Right ventricle myocardium superior (tissue), 1 donor: ENCODE data around the gene CELA2A. TPM values are rescaled to one million over a fixed set of nuclear protein-coding genes. Genes with fewer than 3 reads are reported as not detected.
A peak's percentile ranks its signal among the peaks of the same experiment; 100 is the strongest.
"Not testable (repeated sequence)": the region's sequence is repeated elsewhere in the genome, so short reads cannot be mapped to it uniquely, and the experiment has no call there.

ENCODE experiments used
- ATAC-seq: fragments of 200-7000 bp; cut with Tn5 transposase; one replicate; pipeline ENCODE4 v1.9.1; 2020; ENCODE audit warnings: mild to moderate bottlenecking; ENCODE audit not compliant: poor library complexity
- DNase-seq: peaks from one replicate; pipeline ENCODE4 v3.0.0-alpha.2; 2020
- intact Hi-C: fragments of 100-400 bp; cut with DNase I; formaldehyde crosslinking; loops from one replicate; pipeline ENCODE4 v1.11.2; 2022
- total RNA-seq: library from RNA; stranded (reverse); fragmentation: NEBNext Ultra II Directional; extraction: Animal tissue kit (Norgen Biotek cat#: 25700); gene quantifications from one replicate; pipeline ENCODE4 v1.2.1, GENCODE V29; 2021
- donor health status: DM: no; HTN: yes; CAD: no; lungs with severe emphysema.

The CELA2A gene
- total RNA-seq, 1 donor from 2014 or later = not detected

DNA sequence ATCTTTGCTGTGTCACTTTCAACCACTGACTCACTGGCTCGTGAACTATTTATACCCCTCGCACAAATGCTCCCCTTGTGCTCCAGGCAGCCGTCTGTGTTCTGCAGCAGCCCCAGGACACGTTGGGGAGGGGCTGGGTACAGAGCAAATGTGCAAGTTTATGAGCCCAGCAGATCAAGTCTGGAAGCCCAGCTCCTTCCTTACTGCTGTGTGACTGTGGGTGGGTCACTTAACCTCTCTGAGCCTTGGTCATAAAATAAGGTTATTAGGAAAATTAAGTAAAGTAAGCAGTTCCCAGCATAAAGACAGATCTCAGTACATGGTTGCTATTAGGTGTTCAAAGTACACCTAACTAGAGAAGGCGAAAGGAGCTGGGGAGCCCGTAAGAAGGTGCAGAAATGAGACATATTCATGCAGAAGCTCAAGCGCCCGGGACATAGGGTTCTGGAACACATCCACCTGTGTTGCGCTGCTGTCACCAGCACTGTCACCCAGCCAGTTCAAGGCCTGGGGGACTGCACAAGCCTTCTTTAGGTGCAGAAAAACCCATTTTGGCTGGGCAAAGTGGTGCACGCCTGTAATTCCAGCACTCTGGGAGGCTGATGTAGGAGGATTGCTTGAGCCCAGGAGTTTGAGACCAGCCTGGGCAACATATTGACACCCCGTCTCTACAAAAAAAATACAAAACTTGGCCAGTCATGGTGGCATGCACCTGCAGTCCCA lies 33.0 kb upstream of the CELA2A start:
- DNase-seq = no peak
- intact Hi-C loops = no loop called here
- ATAC-seq = no peak

DNA sequence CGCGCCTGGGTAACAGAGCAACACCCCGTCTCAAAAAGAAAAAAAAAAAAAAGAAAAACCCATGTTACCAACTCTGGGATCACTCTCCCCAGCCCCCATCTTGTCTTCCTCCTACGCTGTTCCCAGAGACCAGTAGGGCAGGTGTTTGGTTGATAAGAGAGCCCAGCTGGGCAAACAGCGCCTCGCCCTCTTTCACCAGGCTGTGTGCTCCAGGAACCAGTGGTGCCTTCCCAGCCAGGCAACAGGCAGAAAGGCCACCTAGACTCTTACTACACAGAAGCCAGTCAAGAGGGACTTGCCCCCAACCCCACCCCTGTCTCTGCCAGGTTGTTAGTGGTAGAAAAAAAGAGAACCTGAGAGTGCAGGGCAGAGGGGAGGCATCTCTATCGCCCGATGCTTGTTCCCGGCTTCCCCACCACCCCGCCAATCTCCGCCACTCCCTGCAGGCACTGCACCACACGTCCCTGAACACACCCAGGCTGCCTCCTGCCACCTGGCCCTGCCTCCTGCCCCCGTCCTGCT lies 32.3 kb upstream of the CELA2A start:
- DNase-seq = no peak
- ATAC-seq = no peak
- intact Hi-C loops = no loop called here

DNA sequence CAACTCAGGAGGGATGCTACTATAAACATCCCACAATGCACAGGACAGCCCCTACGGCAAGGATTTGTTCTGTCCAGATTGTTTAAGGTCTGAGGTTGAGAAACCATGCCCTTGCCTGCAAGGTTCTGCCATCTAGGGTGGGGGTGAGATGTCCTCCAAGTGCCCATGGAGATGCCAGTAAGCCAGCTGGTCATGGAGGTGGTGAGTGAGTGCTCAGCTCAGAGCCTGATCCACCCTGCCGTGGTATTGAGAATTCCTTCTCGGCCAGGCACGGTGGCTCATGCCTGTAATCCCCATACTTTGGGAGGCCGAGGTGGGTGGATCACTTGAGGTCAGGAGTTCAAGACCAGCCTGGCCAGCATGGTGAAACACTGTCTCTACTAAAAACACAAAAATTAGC lies 31.6 kb upstream of the CELA2A start:
- no peak for DNase-seq
- ATAC-seq = no peak
- intact Hi-C loops = no loop called here

DNA sequence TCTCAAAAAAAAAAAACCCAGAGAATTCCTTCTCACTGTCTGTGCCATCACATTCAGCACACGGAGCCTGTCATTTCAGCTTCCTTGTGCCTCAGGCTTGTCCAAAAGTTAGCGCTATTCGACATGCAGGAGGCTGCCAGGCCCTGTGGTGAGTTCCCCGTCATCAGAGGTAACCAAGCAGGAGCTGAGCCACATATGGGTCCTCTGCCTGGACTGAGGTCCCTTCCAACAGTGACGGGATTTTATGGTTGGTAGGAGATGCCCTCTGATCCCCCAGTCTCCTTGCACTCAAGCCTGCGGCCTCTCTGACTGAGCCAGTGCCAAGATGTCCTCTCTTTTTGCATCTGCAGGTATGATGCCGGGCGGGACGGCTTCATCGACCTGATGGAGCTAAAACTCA lies 31.0 kb upstream of the CELA2A start:
- ATAC-seq (no peak), DNase-seq (no peak)
- intact Hi-C loops = no loop called here

DNA sequence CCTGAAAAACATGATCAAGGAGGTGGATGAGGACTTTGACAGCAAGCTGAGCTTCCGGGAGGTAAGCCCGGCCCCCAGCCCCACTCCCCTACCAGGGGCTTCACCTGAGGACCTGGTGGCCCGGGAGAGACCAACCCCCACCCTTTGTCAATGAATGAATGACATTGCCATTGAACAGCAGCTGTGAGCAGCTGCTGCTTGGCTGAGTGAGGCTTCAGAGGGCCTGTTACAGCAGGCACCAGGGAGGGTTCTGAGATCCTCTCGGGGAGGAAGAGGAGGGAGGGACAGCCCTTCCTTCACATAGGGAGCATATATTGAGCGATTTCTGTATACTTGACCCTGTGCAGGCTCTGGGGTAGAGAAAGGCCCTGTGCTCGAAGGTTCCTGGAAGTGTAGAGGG lies 30.6 kb upstream of the CELA2A start:
- intact Hi-C loops = no loop called here
- DNase-seq (no peak), ATAC-seq (no peak)

DNA sequence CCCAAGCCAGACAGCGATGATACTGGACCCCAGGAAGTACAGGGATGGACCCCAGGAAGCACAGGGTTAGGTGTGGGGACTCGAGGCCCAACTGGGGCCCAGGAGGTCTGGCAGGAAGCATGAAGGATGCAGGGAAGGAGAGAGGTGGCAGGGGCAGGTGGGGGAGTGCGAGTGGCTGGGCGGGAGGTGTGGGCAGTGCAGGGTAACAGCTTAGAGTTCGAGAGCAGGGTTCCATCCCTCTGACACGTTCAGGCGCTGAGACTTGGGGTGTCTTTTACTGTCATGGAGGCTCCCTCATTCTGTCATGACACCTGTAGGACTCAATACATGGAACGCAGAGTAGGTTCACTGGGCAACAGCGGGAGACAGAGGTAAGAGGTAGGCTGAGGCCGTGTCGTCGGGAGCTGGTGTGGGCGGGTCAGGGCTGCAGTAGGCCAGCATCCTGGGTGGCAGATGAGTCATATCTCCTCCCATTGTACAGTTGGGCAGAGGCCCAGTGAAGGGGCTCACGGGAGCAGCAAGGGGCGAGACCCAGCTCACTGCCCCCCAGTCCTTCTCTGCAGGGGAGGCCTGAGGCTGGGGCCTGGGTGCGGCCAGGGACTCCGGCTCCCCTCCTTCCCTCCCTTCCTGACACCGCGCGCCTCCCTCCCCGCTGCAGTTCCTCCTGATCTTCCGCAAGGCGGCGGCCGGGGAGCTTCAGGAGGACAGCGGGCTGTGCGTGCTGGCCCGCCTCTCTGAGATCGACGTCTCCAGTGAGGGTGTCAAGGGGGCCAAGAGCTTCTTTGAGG lies 29.8 kb upstream of the CELA2A start:
- intact Hi-C loops = no loop called here
- peak; percentile 42 for ATAC-seq
- DNase-seq = no peak

DNA sequence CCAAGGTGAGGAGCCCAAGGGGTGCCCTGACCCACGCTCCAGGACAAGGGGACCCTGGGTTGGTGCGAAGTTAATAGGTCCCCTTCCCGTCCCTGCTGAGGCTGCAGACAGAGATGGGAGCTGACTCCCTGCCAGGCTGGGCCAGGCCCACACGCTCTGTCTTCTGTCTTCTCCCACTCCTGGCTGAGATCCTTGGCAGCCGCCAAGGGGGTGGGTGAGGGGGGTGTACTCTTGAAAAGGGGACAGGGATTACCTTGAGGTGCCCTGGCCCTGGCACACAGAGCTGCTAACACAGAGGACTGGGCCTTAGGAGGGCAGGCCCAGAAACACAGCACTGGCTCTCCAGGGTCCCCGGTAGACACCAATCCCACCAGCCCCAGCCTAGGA lies 29.3 kb upstream of the CELA2A start:
- intact Hi-C loops = no loop called here
- DNase-seq (no peak), ATAC-seq (peak; percentile 16)

DNA sequence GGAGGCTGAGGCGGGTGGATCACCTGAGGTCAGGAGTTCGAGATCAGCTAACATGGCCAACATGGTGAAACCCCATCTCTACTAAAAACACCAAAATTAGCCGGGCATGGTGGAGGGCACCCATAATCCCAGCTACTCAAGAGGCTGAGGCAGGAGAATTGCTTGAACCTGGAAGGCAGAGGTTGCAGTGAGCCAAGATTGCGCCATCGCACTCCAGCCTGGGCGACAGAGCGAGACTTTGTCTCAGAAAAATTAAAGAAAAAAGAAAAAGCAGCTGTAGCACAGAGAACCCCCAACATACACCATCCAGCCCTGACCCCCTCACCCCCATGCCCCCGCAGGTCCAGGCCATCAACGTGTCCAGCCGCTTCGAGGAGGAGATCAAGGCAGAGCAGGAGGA lies 28.3 kb upstream of the CELA2A start:
- intact Hi-C loops, ATAC-seq, DNase-seq: not testable (repeated sequence)

DNA sequence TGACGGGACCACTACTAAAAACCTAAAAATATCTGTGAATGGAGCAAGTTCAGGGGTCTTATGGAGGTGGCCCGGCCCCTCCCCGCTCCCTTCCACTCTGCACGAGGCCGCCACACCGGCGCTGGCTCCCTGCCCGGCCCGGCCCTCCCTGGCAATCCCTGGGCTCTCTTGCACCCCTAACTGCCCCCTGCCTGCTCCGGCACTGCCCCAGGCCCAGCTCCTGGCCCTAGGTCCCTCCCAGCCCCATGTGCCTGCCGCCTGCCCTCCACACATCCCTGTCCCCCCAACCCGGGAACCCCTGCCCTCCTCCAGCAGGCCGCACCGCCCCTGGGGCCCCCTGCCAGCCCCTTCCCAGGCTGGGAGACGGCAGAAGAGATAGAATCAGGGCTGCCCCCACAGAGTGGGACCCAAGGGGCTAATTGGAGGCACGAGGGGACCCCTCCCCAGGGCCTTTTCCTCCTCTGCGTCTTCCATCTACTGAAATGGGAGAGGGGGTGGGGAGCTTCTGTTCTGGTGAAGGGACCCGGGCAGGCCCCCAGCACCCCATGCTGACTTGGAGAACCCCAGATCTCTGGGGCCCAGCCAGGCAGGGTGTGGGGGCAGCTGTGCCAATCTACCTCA lies 27.6 kb upstream of the CELA2A start:
- no peak for ATAC-seq
- intact Hi-C loops = no loop called here
- no peak for DNase-seq

DNA sequence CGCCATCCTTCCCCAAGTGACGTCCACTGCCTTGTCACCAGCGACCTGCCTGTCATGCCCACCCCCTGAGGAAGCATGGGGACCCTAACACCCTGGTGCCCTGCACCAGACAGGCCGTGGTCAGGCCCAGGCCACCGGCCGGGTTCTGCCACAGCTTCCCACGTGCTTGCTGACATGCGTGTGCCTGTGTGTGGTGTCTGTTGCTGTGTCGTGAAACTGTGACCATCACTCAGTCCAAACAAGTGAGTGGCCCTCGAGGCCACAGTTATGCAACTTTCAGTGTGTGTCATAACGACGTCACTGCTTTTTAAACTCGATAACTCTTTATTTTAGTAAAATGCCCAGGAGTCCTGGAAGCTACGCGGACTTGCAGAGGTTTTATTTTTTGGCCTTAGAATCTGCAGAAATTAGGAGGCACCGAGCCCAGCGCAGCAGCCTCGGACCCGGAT lies 26.8 kb upstream of the CELA2A start:
- DNase-seq (no peak), ATAC-seq (no peak)
- intact Hi-C loops = loop anchor here (2.0 kb wide), 1 partner anchor 105 kb away; no protein-coding TSS in a partner anchor

DNA sequence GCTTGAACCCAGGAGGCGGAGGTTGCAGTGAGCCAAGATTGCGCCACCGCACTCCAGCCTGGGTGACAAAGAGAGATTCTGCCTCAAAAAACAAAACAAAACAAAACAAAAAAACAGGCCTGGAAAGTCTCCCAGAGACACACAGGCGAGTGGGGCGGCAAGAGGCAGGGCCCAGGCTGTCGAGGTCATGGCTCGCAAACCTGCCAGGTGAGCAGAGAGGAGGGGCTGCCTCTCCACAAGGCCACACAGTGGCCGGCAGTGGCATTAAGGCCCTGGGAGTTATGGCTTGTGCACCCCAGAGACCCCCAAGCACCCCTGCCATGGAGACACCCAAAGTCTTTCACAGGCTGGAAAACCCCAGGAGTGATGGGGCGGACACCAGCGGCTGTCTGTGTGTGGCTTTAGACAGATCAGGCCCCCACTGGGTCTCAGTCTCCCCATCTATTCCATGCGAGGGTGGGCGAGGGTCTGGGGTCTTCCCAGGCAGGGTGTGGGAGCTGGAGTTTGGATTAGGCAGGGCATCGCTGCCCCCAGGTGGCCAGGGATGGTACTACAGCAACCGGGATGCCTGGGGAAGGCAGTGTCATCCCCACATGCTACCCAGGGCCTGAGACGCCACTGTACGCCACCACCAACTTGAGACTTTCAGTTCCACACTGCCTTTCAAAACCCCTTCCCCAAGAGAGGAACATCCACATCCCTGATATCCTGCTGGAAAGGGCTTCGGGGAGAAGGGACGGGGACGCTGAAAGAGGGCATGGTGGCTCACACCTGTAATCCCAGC lies 25.6 kb upstream of the CELA2A start:
- DNase-seq = peak; percentile 83
- intact Hi-C loops = loop anchor here (2.0 kb wide), 1 partner anchor 106 kb away; no protein-coding TSS in a partner anchor
- ATAC-seq = peak; percentile 78

DNA sequence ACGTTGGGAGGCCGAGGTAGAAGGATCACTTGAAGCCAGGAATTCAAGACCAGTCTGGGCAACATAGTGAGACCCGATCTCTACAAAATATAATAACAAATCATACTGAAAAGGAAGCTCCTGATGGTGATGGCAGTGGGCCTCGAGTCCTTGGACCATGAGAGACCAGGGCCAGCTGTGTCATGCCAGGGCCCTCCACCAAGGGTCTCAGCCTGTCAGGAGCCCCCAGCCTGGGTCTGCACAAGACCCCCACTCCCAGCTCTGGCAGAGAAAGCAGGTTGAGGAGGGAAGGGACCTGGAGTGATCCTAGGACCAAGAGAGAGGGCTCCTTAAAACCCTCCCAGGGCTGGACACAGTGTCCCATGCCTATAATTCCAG lies 25.0 kb upstream of the CELA2A start:
- no peak for DNase-seq
- no peak for ATAC-seq
- intact Hi-C loops = loop anchor here (2.0 kb wide), 1 partner anchor 107 kb away; no protein-coding TSS in a partner anchor

DNA sequence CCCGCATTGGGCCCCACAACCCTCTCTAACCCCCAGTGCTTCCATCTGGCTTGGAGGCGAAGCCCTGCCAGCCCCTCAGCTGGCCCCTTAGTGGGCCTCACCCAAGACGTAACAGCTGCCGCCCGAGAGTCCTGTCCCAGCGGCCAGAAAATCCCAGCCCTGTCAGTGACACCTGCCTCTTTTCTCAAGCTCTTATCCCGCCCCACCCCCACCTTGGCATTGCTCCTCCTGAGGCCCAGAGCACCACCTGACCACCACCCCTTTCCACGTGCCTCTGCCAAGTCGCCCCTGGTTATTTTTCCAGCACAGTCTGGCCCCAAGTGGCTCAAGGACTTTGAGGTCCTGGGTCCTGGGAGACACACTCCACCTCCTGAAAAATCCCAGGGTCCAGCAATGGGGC lies 24.2 kb upstream of the CELA2A start:
- DNase-seq (no peak), ATAC-seq (no peak)
- intact Hi-C loops = no loop called here

DNA sequence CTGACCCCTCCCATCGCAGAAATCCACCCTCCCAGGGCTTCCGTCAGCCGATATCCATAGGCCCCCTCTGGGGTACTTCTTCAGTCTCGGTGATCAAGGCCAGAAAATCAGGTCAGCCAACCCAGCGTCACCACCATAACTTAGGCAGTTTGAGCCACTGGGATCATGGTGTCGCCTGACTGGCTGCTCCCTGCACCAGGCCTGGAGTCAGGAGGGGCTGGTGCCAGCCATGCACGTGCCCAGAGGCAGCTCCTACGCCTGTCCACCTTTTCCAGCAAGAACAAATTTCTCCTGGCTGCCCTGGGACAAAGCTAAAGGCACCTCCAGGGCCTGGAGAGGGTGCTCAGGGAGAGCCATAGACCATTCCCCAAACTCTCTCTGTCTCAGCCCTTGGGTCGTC lies 23.1 kb upstream of the CELA2A start:
- ATAC-seq (no peak), DNase-seq (no peak)
- intact Hi-C loops = no loop called here

DNA sequence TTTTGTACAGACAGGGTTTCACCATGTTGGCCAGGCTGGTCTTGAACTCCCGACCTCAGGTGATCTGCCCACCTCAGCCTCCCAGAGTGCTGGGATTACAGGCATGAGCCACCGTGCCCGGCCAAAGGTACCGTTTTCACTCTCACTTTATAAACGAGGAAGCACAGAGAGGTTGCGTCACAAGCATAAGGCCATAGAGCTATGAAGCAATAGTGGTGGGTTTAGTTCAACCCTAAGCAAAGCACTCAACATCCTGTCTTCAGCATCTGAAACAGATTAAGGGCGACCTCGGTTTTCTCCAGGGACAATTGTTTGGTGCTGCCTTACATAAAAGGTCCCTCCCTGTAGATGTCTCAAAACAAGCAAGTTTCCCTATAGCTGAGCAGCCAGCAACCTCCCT lies 21.8 kb upstream of the CELA2A start:
- ATAC-seq, intact Hi-C loops: not testable (repeated sequence)

DNA sequence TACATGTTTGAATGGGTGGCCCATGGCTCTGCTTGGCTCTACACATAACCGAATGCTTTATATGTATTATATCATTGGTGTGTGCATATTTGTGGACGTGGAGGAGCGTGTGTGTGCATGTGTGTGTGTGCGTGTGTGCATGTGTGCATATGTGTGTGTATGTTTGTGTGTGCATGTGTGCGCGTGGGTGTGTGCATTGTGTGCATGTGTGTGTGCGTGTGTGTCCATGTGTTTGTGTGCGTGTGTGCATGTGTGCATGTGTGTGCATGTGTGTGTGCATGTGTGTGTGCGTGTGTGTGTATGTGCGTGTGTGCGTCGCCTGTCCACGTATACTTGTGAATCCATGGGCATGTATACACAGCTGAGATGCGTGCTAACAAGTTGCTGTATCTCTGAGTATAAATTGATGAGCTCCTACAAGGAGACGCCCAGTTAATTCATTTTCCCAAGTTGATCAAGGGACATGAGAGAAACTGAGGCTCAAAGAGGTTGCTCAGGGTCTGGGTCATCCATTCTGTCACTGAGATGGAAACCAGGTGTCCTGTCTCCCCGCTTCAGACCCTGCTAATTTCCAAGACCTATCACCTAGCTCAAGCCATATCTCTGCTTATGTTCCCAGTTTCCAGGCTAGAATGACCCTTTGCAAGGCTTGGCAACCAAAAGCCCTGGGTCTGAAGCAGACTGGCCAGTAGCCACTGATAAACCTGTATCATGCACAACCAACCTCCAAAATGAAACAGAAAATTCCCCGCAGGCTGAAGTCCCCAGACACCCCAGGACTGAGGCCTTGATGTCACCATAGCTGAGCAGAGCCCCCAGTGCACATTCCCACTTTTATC lies 21.1 kb upstream of the CELA2A start:
- ATAC-seq = no peak
- no peak for DNase-seq
- intact Hi-C loops = no loop called here

More for the DNA sequence above, 21.8 kb upstream of the CELA2A start:
- not testable (repeated sequence) for DNase-seq

DNA sequence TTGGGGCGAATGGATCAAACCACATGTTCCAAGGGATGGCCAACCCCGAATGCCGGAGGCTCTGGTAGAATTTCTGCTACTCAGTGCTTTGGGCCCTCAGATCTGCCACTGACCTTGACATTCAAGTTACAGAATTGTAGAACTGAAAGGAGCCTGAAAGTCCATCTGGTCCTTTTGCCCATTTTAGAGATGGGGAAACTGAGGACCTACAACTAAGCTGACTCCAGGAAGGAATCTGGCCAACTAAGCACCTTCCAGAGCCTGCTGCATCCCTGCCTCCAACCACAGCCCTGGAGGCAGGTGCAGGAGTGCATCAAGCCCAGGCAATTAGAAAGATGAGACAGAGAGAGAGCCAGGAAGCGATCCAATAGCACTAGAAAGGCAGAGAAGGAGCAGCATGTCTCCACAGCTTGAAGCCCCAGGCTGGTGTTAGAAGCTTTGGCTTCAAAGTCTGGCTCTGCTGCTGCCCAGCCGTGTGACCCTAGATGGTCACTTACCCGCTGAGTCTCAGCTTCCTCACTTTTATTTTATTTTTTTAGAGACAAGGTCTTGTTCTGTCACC lies 19.6 kb upstream of the CELA2A start:
- intact Hi-C loops = no loop called here
- DNase-seq = no peak
- ATAC-seq = no peak

DNA sequence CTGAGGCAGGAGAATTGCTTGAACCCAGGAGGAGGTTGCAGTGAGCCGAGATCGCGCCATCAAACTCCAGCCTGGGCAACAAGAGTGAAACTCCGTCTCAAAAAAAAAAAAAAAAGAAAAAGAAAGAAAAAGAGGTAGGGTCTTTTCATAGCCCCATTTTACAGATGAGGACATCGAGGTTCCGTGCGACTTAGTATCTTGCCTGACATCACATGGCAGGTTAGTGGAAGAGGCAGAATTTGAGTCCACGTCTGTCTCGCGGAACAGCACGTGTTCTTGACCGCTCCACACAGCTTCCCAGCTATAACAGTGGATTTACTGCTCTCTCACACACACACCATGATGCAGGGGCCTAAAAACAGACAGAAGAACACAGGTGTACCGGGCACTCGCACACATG lies 17.2 kb upstream of the CELA2A start:
- DNase-seq = no peak
- ATAC-seq = no peak
- intact Hi-C loops = no loop called here
